K562 (cell line): ENCODE data around the gene DYNLT2B. TPM values are rescaled to one million over a fixed set of nuclear protein-coding genes. Genes with fewer than 3 reads are reported as not detected.

Experiments
- ATAC-seq: fragments of 200-7000 bp; cut with Tn5 transposase; 3 replicates; pipeline ENCODE4 v1.9.1; 2020; ENCODE audit warnings: moderate library complexity
- BruUV-seq: library from RNA; stranded (reverse); fragments of 400-500 nt; replicated peaks from 2 replicates; lab custom pipeline; 2021; lab: Mats Ljungman, UMichigan
- CTCF ChIA-PET: fragments of 300-600 bp; formaldehyde crosslinking; extraction: SDS; loops from one replicate; lab custom pipeline; 2021; ENCODE audit warnings: low intra/inter-chr PET ratio; lab: Yijun Ruan, JAX
- POLR2A ChIA-PET: fragments of 300-600, 350-650 bp; sonication (Branson Sonifier 250); formaldehyde crosslinking; extraction: SDS; loops from one replicate; lab custom pipeline; 2021; ENCODE audit warnings: antibody characterized with exemption, inconsistent platforms; lab: Yijun Ruan, JAX
- DNase-seq, 4 experiments: peaks; one replicate each; pipeline versions ENCODE4 v3.0.0 to v3.0.0-alpha.2; 2011 to 2018; ENCODE audit warnings: low spot score in 3 of 4, mixed read lengths in 3 of 4; ENCODE audit errors: extremely low read depth in 1 of 4
- FAIRE-seq: peaks from 2 replicates; lab custom pipeline; 2011; peaks lifted over from hg19 to GRCh38; lab: Jason Lieb, UNC
- H2AFZ ChIP-seq: 2 replicates; pipeline ENCODE4 v1.6.0; 2011; ENCODE audit warnings: low read depth, low read length, control low read depth, inconsistent platforms
- H3K27ac ChIP-seq: fragments of 200-600 bp; 3 replicates; pipeline ENCODE4 v1.8.0; 2011; ENCODE audit warnings: low read depth, mild to moderate bottlenecking, control low read depth, inconsistent platforms, low read length, moderate library complexity, mixed read lengths; ENCODE audit errors: extremely low read depth
- H3K27me3 ChIP-seq, 2 experiments: fragments of 300-600 bp in 1 of 2; 2 replicates in 1 of 2; 3 replicates in 1 of 2; pipeline versions ENCODE4 v1.6.0 to v1.8.0; 2011; ENCODE audit warnings: inconsistent platforms in 2 of 2, low read length in 2 of 2, mild to moderate bottlenecking in 1 of 2, mixed read lengths in 1 of 2, moderate library complexity in 1 of 2; ENCODE audit not compliant: control insufficient read depth in 2 of 2, insufficient read depth in 2 of 2
- H3K36me3 ChIP-seq: fragments of 300-600 bp; 3 replicates; pipeline ENCODE4 v1.8.0; 2011; ENCODE audit warnings: mild to moderate bottlenecking, low read length, inconsistent platforms; ENCODE audit not compliant: control insufficient read depth, insufficient read depth
- H3K4me1 ChIP-seq, 2 experiments: fragments of 200-600 bp in 1 of 2; replicated peaks in 1 of 2; 2 replicates in 1 of 2; 3 replicates in 1 of 2; pipeline versions ENCODE4 v1.5.1 to v1.8.0; 2011; ENCODE audit warnings: inconsistent platforms in 2 of 2, low read length in 2 of 2, mild to moderate bottlenecking in 1 of 2, mixed read lengths in 1 of 2, moderate library complexity in 1 of 2; ENCODE audit not compliant: control insufficient read depth in 2 of 2, insufficient read depth in 2 of 2
- H3K4me2 ChIP-seq: 2 replicates; pipeline ENCODE4 v1.6.1; 2011; ENCODE audit warnings: low read length, control low read depth, inconsistent platforms, mixed read lengths; ENCODE audit not compliant: insufficient read depth
- H3K4me3 ChIP-seq: fragments of 200-600 bp; sonication (generic), shearing (Covaris generic); 2 replicates; pipeline ENCODE4 v1.5.1; 2016; ENCODE audit warnings: control low read depth, inconsistent platforms
- H3K79me2 ChIP-seq: fragments of 200-600 bp; 3 replicates; pipeline ENCODE4 v1.8.0; 2011; ENCODE audit warnings: low read length, inconsistent platforms; ENCODE audit not compliant: control insufficient read depth, insufficient read depth
- H3K9ac ChIP-seq, 2 experiments: 2 replicates each; pipeline versions ENCODE4 v1.6.0 to v1.6.1; 2011; ENCODE audit warnings: low read depth in 2 of 2, low read length in 2 of 2, control low read depth in 1 of 2, inconsistent platforms in 1 of 2, mild to moderate bottlenecking in 1 of 2, mixed read lengths in 1 of 2; ENCODE audit not compliant: insufficient read depth in 1 of 2
- H3K9me1 ChIP-seq: one replicate; pipeline ENCODE4 v1.6.0; 2011; ENCODE audit warnings: inconsistent platforms, mild to moderate bottlenecking, low read length, moderate library complexity; ENCODE audit not compliant: control insufficient read depth, insufficient read depth
- H3K9me3 ChIP-seq: replicated peaks from 2 replicates; pipeline ENCODE4 v1.5.1; 2011; ENCODE audit warnings: low read depth, low read length, inconsistent platforms; ENCODE audit not compliant: control insufficient read depth, insufficient read depth
- H4K20me1 ChIP-seq: replicated peaks from 2 replicates; pipeline ENCODE4 v1.6.1; 2011; ENCODE audit warnings: low read length, inconsistent platforms, mixed read lengths; ENCODE audit not compliant: control insufficient read depth, insufficient read depth
- HSF4 ChIP-seq: fragments of 250-450 bp; sonication (Bioruptor Pico); IDR thresholded peaks from 2 replicates; pipeline ENCODE4 v2.1.2; 2022; ENCODE audit warnings: mild to moderate bottlenecking, moderate library complexity, borderline replicate concordance
- PHF8 ChIP-seq: fragments of 200-600 bp; sonication (generic); IDR thresholded peaks from 2 replicates; pipeline ENCODE4 v1.6.1; 2012; ENCODE audit warnings: mixed run types, mild to moderate bottlenecking, inconsistent platforms, low read length, moderate library complexity, borderline replicate concordance
- RAD21 ChIP-seq, 2 experiments: fragments of 250-450 bp in 1 of 2; fragments of 450-650 bp in 1 of 2; sonication (Bioruptor Pico) in 1 of 2; formaldehyde crosslinking in 1 of 2; IDR thresholded peaks in 1 of 2; conservative IDR thresholded peaks in 1 of 2; 2 replicates each; pipeline versions ENCODE4 v1.4.0 to v1.8.0; 2020 to 2022; ENCODE audit warnings: mild to moderate bottlenecking in 2 of 2, moderate library complexity in 1 of 2
- ZNF764 ChIP-seq: fragments of 250-450 bp; sonication (Bioruptor Pico); IDR thresholded peaks from 2 replicates; pipeline ENCODE4 v1.4.0; 2020; ENCODE audit warnings: low read depth, mild to moderate bottlenecking, moderate library complexity
- ZNF780A ChIP-seq: fragments of 250-450 bp; sonication (Bioruptor Pico); IDR thresholded peaks from 2 replicates; pipeline ENCODE4 v1.5.0; 2021; ENCODE audit warnings: mild to moderate bottlenecking
- WGBS: fragments of 100-300 bp; shearing (Covaris generic); methylation state at CpG from one replicate; pipeline ENCODE4 v1.1.6; 2016; ENCODE audit warnings: low coverage, mixed read lengths; ENCODE audit not compliant: insufficient coverage; ENCODE audit errors: missing lambda C conversion rate; 5-methylcytosine and 5-hydroxymethylcytosine counted together
- in situ Hi-C: fragments of 300-500 bp; cut with MboI; formaldehyde crosslinking; loops from 4 replicates; pipeline ENCODE4 v1.15.0; 2018; ENCODE audit warnings: inconsistent platforms, mixed read lengths
- intact Hi-C: fragments of 100-400 bp; cut with micrococcal nuclease; formaldehyde crosslinking; loops from 2 replicates; pipeline ENCODE4 v1.14.2; 2022
- polyA plus RNA-seq, 8 experiments: library from polyadenylated mRNA; depleted of rRNA in 4 of 8; stranded (reverse) in 5 of 8; unstranded in 3 of 8; fragments of >200 nt; fragmentation: Nextera tagmentation in 2 of 8; fragmentation: Illumina TruSeq in 1 of 8; extraction: Ambion mirVana in 2 of 8; extraction: Trizol in 1 of 8; gene quantifications; 2 replicates each; pipeline versions ENCODE4 v1.2.1 to v1.2.3, GENCODE V29; 2011 to 2014; ENCODE audit warnings: inconsistent platforms in 1 of 8, missing spikeins in 1 of 8
- total RNA-seq, 7 experiments: library from RNA; depleted of rRNA in 6 of 7; stranded (reverse); fragments of >200 nt in 6 of 7; fragmentation: Illumina TruSeq in 2 of 7; extraction: Trizol in 2 of 7; gene quantifications; 2 replicates each; pipeline versions ENCODE4 v1.2.1 to v1.2.3, GENCODE V29; 2011 to 2021; ENCODE audit warnings: low replicate concordance in 1 of 7
- TF ChIP-seq, protein P1 (sequence below), 2 experiments: fragments of 450-650 bp; formaldehyde crosslinking in 1 of 2; IDR thresholded peaks; 2 replicates each; pipeline versions ENCODE4 v1.4.0 to v1.6.1; 2014 to 2020; ENCODE audit warnings: mild to moderate bottlenecking in 2 of 2, borderline replicate concordance in 1 of 2, low read depth in 1 of 2
- TF ChIP-seq, protein P2 (sequence below), 3 experiments: IDR thresholded peaks in 2 of 3; conservative IDR thresholded peaks in 1 of 3; 2 replicates each; pipeline ENCODE4 v1.5.1; 2011 to 2012; ENCODE audit warnings: low read length in 3 of 3, mild to moderate bottlenecking in 3 of 3, control low read depth in 2 of 3, improper control_type of control experiment in 1 of 3, inconsistent platforms in 1 of 3, low read depth in 1 of 3, mixed read lengths in 1 of 3, moderate library complexity in 1 of 3; ENCODE audit not compliant: insufficient read depth in 2 of 3

The DYNLT2B gene
- total and polyA plus RNA-seq, 9 of the 15 experiments (the other 6 are each of a cell fraction or from before 2014, with no cell fraction given): 6.5 to 19.9 (median 8.7) TPM

DNA sequence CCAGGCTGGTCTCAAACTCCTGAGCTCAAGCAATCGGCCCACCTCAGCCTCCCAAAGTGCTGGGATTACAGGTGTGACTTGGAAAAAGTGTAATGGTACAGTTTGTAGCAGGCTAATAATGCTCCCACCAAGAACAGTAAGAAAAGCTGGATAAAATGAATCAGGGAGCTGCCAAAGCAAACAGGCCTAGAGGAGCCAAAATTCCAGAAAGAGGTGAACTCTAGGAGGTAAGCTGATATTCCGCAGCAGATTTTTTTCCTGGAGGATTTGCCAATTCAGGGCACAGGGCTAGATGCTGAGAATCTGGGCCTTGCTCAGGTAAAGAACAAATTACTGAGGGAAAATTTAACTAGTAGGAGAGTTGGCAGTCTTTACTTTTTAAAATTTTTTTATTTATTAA is 19.5 kb downstream of the DYNLT2B start (continued):
- TF ChIP-seq ZNF780A (CRISPR knock-in tag) (no peak), HSF4 (CRISPR knock-in tag) (no peak)

DNA sequence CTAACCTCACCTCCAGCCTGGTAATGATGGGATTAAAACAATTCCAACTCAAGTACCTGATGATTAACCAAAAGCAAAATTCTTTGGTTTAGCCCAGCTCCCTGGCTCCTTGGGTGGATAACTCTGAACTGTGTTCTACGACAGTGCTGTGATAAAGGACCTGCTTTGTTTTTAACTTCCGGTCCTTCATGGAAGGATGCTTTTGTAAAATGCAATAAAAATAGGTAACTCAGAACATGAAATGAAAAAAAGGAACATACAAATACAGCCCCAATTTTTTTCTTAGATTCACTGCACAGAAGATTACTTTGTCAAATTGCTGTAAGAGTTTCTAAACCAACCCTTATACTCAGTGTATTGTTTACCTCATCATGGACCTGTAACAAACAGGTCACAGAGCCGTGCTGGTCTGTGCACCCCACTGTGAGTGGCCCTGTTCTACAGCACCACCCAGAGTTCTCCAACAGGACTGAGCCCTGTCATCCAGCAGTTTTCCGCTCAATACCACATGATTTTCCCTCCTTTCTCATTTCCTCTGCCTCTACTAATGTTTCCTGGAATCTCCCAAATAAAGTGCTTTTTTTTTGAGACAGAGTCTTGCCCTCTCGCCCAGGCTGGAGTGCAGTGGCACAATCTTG is 25.6 kb downstream of the DYNLT2B start:
- BruUV-seq: no TSS peak
- H3K4me3 ChIP-seq: no peak overlapping the region
- no peak overlapping the region for H2AFZ ChIP-seq
- H3K9me1 ChIP-seq: no peaks in the 10 kb centered on the region
- H3K79me2 ChIP-seq: peaks cover 8% of the 10 kb centered on the region
- CTCF ChIA-PET: no interaction called here
- H3K9ac ChIP-seq: no peak overlapping the region
- no peaks in the 10 kb centered on the region for H4K20me1 ChIP-seq
- in situ Hi-C loops (no loop called here), intact Hi-C loops (loop anchor here (2.0 kb wide), 1 partner anchor 38 kb away; no protein-coding TSS in a partner anchor)
- no peaks in the 10 kb centered on the region for H3K9me3 ChIP-seq
- H3K4me1 ChIP-seq: peaks cover 0 to 10% of the 10 kb centered on the region in 2 experiments; a peak in 2 of 5 replicates
- POLR2A ChIA-PET: no interaction called here
- WGBS: 60% methylated on average over 5 of the region's 5 CpGs
- H3K27me3 ChIP-seq: no peaks in the 10 kb centered on the region
- H3K4me2 ChIP-seq: no peak overlapping the region
- ATAC-seq (peak; percentile 29; the same call in 2 of the 3 replicates), FAIRE-seq (no peak), DNase-seq (peak in 1 of 4 experiments; percentile 21)
- no peaks in the 10 kb centered on the region for H3K36me3 ChIP-seq
- no peak overlapping the region for H3K27ac ChIP-seq
- TF ChIP-seq, protein P1, sequence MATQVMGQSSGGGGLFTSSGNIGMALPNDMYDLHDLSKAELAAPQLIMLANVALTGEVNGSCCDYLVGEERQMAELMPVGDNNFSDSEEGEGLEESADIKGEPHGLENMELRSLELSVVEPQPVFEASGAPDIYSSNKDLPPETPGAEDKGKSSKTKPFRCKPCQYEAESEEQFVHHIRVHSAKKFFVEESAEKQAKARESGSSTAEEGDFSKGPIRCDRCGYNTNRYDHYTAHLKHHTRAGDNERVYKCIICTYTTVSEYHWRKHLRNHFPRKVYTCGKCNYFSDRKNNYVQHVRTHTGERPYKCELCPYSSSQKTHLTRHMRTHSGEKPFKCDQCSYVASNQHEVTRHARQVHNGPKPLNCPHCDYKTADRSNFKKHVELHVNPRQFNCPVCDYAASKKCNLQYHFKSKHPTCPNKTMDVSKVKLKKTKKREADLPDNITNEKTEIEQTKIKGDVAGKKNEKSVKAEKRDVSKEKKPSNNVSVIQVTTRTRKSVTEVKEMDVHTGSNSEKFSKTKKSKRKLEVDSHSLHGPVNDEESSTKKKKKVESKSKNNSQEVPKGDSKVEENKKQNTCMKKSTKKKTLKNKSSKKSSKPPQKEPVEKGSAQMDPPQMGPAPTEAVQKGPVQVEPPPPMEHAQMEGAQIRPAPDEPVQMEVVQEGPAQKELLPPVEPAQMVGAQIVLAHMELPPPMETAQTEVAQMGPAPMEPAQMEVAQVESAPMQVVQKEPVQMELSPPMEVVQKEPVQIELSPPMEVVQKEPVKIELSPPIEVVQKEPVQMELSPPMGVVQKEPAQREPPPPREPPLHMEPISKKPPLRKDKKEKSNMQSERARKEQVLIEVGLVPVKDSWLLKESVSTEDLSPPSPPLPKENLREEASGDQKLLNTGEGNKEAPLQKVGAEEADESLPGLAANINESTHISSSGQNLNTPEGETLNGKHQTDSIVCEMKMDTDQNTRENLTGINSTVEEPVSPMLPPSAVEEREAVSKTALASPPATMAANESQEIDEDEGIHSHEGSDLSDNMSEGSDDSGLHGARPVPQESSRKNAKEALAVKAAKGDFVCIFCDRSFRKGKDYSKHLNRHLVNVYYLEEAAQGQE (IDR thresholded peaks at IDR 0.05; ENCODE audit: borderline replicate concordance): peak; percentile 41; the same call in 1 of the 2 replicates
- TF ChIP-seq, protein P1 (CRISPR knock-in tag; IDR thresholded peaks at IDR 0.05; ENCODE audit: low read depth): no peak
- TF ChIP-seq, protein P2, sequence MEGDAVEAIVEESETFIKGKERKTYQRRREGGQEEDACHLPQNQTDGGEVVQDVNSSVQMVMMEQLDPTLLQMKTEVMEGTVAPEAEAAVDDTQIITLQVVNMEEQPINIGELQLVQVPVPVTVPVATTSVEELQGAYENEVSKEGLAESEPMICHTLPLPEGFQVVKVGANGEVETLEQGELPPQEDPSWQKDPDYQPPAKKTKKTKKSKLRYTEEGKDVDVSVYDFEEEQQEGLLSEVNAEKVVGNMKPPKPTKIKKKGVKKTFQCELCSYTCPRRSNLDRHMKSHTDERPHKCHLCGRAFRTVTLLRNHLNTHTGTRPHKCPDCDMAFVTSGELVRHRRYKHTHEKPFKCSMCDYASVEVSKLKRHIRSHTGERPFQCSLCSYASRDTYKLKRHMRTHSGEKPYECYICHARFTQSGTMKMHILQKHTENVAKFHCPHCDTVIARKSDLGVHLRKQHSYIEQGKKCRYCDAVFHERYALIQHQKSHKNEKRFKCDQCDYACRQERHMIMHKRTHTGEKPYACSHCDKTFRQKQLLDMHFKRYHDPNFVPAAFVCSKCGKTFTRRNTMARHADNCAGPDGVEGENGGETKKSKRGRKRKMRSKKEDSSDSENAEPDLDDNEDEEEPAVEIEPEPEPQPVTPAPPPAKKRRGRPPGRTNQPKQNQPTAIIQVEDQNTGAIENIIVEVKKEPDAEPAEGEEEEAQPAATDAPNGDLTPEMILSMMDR (IDR thresholded peaks at IDR 0.05 in 2 of 3, conservative IDR thresholded peaks at IDR 0.05 in 1 of 3; ENCODE audit: insufficient read depth in 2 of 3, low read depth in 1 of 3, low read length in 3 of 3): peak; percentile 26 to 47 (median 41); a peak in 4 of 6 replicates
- peak; percentile 18 to 56; a peak in 3 of 4 replicates for TF ChIP-seq RAD21 (CRISPR knock-in tag; conservative IDR thresholded peaks at IDR 0.05 in 1 of 2, IDR thresholded peaks at IDR 0.05 in 1 of 2)
- no peak for TF ChIP-seq PHF8
- no peak for TF ChIP-seq ZNF764 (CRISPR knock-in tag)
